HFF-Myc (cell line): ENCODE measurements around the gene THBS1.

Experiments
- DNase-seq: peaks from one replicate; pipeline ENCODE4 v3.0.0-alpha.2; 2011; ENCODE audit warnings: low read depth; ENCODE audit errors: extremely low read depth
- H3K4me3 ChIP-seq: replicated peaks from 2 replicates; pipeline ENCODE4 v1.5.1; 2011; ENCODE audit warnings: low read depth, mild to moderate bottlenecking, control low read depth, low read length
- CTCF ChIP-seq: IDR thresholded peaks from 2 replicates; pipeline ENCODE4 v1.5.1; 2012; ENCODE audit warnings: mild to moderate bottlenecking, low read depth, low read length, control low read depth; ENCODE audit errors: missing control alignments

The THBS1 gene

GRCh38 chr15:39580485-39581241 lies at the start of gene THBS1:
TSS of gene THBS1 (plus strand) at chr15:39581079. CDS start at chr15:39581858, 779 bp downstream.
- peak within 1 kb of the TSS; percentile 81 for H3K4me3 ChIP-seq
- DNase-seq: peak; percentile 78
- TF ChIP-seq CTCF: no peak

GRCh38 chr15:39534996-39535395 lies 45.9 kb upstream of the THBS1 start:
- H3K4me3 ChIP-seq: no peak overlapping the region
- no peak for DNase-seq
- no peak for TF ChIP-seq CTCF

GRCh38 chr15:39535466-39535865 lies 45.4 kb upstream of the THBS1 start:
- no peak overlapping the region for H3K4me3 ChIP-seq
- no peak for TF ChIP-seq CTCF
- DNase-seq: no peak

- no peak for TF ChIP-seq CTCF
- H3K4me3 ChIP-seq: no peak overlapping the region
- DNase-seq: no peak
Observed at GRCh38 chr15:39538936-39539335, 41.9 kb upstream of the THBS1 start.

- TF ChIP-seq CTCF: no peak
- DNase-seq: no peak
- H3K4me3 ChIP-seq: no peak overlapping the region
Observed at GRCh38 chr15:39539466-39539865, 41.4 kb upstream of the THBS1 start.

GRCh38 chr15:39539973-39540558 lies 40.8 kb upstream of the THBS1 start:
- DNase-seq: no peak
- TF ChIP-seq CTCF: no peak
- no peak overlapping the region for H3K4me3 ChIP-seq
